IPS DF 6.9 (cell line): ENCODE data around the gene NTNG2.

Experiments
- DNase-seq: peaks from one replicate; pipeline ENCODE4 v3.0.0-alpha.2; 2013; ENCODE audit warnings: low read depth, low spot score
- H3K27ac ChIP-seq: one replicate; pipeline ENCODE4 v1.5.1; 2013; ENCODE audit warnings: low read length, control low read depth
- H3K27me3 ChIP-seq: 2 replicates; pipeline ENCODE4 v1.6.1; 2013; ENCODE audit warnings: mild to moderate bottlenecking, low read length; ENCODE audit not compliant: control insufficient read depth, insufficient read depth
- H3K36me3 ChIP-seq: 2 replicates; pipeline ENCODE4 v1.6.1; 2013; ENCODE audit warnings: low read length; ENCODE audit not compliant: control insufficient read depth, insufficient read depth
- H3K4me1 ChIP-seq: 2 replicates; pipeline ENCODE4 v1.6.1; 2013; ENCODE audit warnings: low read length; ENCODE audit not compliant: control insufficient read depth, insufficient read depth
- H3K4me3 ChIP-seq: 2 replicates; pipeline ENCODE4 v1.5.1; 2013; ENCODE audit warnings: mild to moderate bottlenecking, low read length
- H3K9me3 ChIP-seq: 2 replicates; pipeline ENCODE4 v1.6.1; 2013; ENCODE audit warnings: low read length, inconsistent platforms; ENCODE audit not compliant: control insufficient read depth, insufficient read depth
- WGBS: extraction: QIAGEN DNeasy Blood & Tissue Kit; methylation state at CpG from one replicate; pipeline ENCODE4 v1.1.7; 2013; ENCODE audit warnings: mixed read lengths, missing lambda C conversion rate; ENCODE audit not compliant: insufficient read length, insufficient coverage; 5-methylcytosine and 5-hydroxymethylcytosine counted together

Gene NTNG2

GRCh38 chr9:132184124-132184523 lies 22.3 kb downstream of the NTNG2 start:
- peaks cover 21% of the 10 kb centered on the region for H3K4me1 ChIP-seq
- no peak for DNase-seq
- no peak overlapping the region for H3K27ac ChIP-seq
- H3K9me3 ChIP-seq = no peaks in the 10 kb centered on the region
- H3K4me3 ChIP-seq = no peak overlapping the region
- WGBS = no CpG with 5 or more reads among the region's 11 CpGs
- H3K36me3 ChIP-seq = no peaks in the 10 kb centered on the region
- peaks cover 11% of the 10 kb centered on the region; the same call in 1 of the 2 replicates for H3K27me3 ChIP-seq

- no peaks in the 10 kb centered on the region for H3K9me3 ChIP-seq
- WGBS = no CpG with 5 or more reads among the region's 20 CpGs
- peaks cover 11% of the 10 kb centered on the region; the same call in 1 of the 2 replicates for H3K27me3 ChIP-seq
- H3K4me3 ChIP-seq = no peak overlapping the region
- H3K36me3 ChIP-seq = no peaks in the 10 kb centered on the region
- no peak overlapping the region for H3K27ac ChIP-seq
- H3K4me1 ChIP-seq = peaks cover 21% of the 10 kb centered on the region
- DNase-seq = no peak
Measured at GRCh38 chr9:132185073-132186009, 23.5 kb downstream of the NTNG2 start.

- no peak for DNase-seq
- no peak overlapping the region for H3K27ac ChIP-seq
- no peak overlapping the region for H3K4me3 ChIP-seq
- H3K27me3 ChIP-seq = peaks cover 11% of the 10 kb centered on the region; the same call in 1 of the 2 replicates
- no peaks in the 10 kb centered on the region for H3K36me3 ChIP-seq
- H3K4me1 ChIP-seq = peaks cover 16% of the 10 kb centered on the region
- WGBS = no CpG with 5 or more reads among the region's 14 CpGs
- no peaks in the 10 kb centered on the region for H3K9me3 ChIP-seq
Measured at GRCh38 chr9:132187121-132187620, 25.3 kb downstream of the NTNG2 start.

GRCh38 chr9:132190966-132191365 lies 29.1 kb downstream of the NTNG2 start:
- Histone ChIP-seq H3K27ac (no peak overlapping the region), H3K4me1 (0 out of 2 replicates have a peak, but pooled peaks cover 1% of the 10 kb centered on the region), H3K36me3 (no peaks in the 10 kb centered on the region), H3K9me3 (no peaks in the 10 kb centered on the region), H3K4me3 (no peak overlapping the region), H3K27me3 (peaks cover 11% of the 10 kb centered on the region; the same call in 1 of the 2 replicates)
- no CpG with 5 or more reads among the region's 10 CpGs for WGBS
- DNase-seq = no peak

- 0 out of 2 replicates have a peak, but pooled peaks cover under 1% of the 10 kb centered on the region for H3K4me1 ChIP-seq
- WGBS = no CpG with 5 or more reads among the region's 11 CpGs
- H3K27me3 ChIP-seq = peaks cover under 1% of the 10 kb centered on the region; the same call in 1 of the 2 replicates
Measured at GRCh38 chr9:132192728-132193127, 30.9 kb downstream of the NTNG2 start.

GRCh38 chr9:132193227-132194124 lies 31.6 kb downstream of the NTNG2 start:
- Histone ChIP-seq H3K27me3 (no peaks in the 10 kb centered on the region; the same call in 1 of the 2 replicates), H3K4me1 (no peaks in the 10 kb centered on the region), H3K9me3 (no peaks in the 10 kb centered on the region), H3K36me3 (no peaks in the 10 kb centered on the region), H3K4me3 (no peak overlapping the region), H3K27ac (no peak overlapping the region)
- DNase-seq = no peak
- WGBS = no CpG with 5 or more reads among the region's 12 CpGs

More at GRCh38 chr9:132192728-132193127, 30.9 kb downstream of the NTNG2 start:
- Histone ChIP-seq H3K27ac (no peak overlapping the region), H3K9me3 (no peaks in the 10 kb centered on the region), H3K4me3 (no peak overlapping the region), H3K36me3 (no peaks in the 10 kb centered on the region)
- no peak for DNase-seq

GRCh38 chr9:132194508-132194907 lies 32.6 kb downstream of the NTNG2 start:
- no peaks in the 10 kb centered on the region for H3K9me3 ChIP-seq
- no peaks in the 10 kb centered on the region for H3K36me3 ChIP-seq
- no peaks in the 10 kb centered on the region for H3K27me3 ChIP-seq
- no peak overlapping the region for H3K27ac ChIP-seq
- no peak for DNase-seq
- WGBS = no CpG with 5 or more reads among the region's 8 CpGs
- H3K4me1 ChIP-seq = no peaks in the 10 kb centered on the region
- H3K4me3 ChIP-seq = no peak overlapping the region

- no peak for DNase-seq
- H3K4me1 ChIP-seq = no peaks in the 10 kb centered on the region; the same call in 1 of the 2 replicates
- H3K27me3 ChIP-seq = no peaks in the 10 kb centered on the region
- H3K36me3 ChIP-seq = no peaks in the 10 kb centered on the region
- WGBS = 100% methylated on average over 2 of the region's 6 CpGs
- no peak overlapping the region for H3K27ac ChIP-seq
- H3K9me3 ChIP-seq = no peaks in the 10 kb centered on the region
- no peak overlapping the region for H3K4me3 ChIP-seq
Measured at GRCh38 chr9:132197315-132197714, 35.5 kb downstream of the NTNG2 start.

- no CpG with 5 or more reads among the region's 58 CpGs for WGBS
- no peak for DNase-seq
- Histone ChIP-seq H3K9me3 (no peaks in the 10 kb centered on the region), H3K4me1 (no peaks in the 10 kb centered on the region; the same call in 1 of the 2 replicates), H3K36me3 (no peaks in the 10 kb centered on the region), H3K4me3 (no peak overlapping the region), H3K27me3 (no peaks in the 10 kb centered on the region), H3K27ac (no peak overlapping the region)
Measured at GRCh38 chr9:132197856-132198550, 36.1 kb downstream of the NTNG2 start.
